Iris pigment epithelial cell (primary cell): ENCODE measurements around the gene ATP5F1D.

Experiments used
- DNase-seq: peaks from one replicate; pipeline ENCODE4 v3.0.0-alpha.2; 2011; ENCODE audit warnings: low read depth

The ATP5F1D gene

DNA sequence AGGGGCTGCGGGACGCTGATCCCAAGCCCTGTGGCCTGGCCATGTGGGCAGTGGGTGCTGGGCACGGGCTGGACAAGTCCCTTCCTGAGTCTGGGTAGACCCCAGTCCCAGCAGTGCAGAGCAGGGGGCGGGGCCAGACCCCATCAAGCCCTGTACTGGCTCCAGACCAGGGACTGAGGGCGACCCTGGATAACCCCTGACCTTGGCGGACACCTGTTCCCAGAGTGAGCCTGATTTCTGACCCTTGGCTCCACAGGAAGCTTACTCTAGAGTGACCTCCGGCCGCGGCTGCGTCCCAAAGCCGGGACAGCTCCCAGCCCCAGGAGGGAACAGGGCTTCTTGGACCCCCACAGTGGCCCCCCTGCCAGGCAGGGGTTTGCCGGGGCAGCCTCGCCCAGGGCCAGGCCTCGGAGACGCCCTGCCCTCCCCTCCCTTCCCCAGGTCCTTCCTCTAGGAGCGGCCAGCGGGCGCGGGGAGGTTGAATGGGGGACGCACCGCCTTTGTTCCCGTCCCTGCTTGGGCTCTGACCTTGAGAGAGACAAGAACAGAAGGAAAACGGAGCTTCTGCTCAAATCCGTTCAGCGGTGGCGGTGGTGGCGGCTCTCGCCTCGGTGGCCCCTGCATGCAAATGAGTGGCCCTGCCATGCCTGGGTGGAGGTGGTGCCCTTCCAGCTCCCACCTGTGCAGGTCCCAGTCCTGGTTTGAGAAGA is 41.8 kb downstream of the ATP5F1D start:
- no peak for DNase-seq

DNA sequence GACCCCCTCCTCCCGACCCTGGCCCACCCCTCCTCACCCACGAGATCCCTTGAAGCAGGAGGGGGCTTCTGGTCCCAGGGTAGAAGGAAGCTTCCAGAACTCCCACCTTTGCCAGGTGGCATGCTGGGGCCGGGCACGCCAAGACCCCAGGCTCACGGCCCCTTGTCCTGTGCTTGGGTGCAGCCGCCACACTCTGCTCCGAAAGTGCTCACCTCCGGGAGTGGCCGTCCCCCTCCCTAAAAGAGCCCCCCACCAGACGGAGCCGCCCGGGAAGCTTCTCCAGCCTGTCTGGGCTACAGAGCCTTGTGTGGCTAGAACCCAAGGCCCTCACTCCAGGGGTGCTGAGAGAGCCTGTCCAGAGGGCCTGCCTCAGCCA is 42.4 kb downstream of the ATP5F1D start:
- no peak for DNase-seq

DNA sequence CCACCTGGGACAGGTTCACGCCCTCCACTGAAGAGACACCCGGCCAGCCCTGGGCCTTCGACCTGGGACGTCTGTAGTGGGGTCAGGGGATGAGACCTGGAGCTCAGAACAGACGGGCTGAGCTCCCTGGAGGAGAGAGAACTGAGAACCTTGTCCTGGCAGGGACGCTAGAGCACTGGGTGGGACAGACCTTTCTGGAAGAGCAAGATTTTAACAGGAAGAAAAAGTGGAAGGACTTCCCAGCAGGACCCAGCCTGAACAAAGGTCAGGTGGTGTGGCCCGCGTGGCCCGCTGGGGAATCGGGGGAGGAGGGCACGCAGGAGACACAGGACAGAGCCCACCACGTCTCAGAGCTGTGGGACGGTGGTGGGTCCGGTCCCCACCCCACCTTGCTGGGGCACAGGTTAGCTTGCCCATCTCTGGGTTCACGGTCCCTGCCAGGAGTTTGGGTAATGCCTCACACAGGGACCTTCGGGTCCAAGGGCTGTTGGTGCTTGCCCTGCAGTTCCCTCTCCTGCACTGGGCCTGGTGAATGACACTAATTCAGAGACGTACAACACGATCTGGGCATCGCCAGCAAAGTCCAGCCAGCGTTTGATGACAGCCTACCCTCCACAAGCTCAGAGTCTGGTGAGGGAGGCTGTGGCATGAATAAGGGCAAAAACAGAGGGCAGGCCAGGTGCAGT is 42.9 kb downstream of the ATP5F1D start:
- DNase-seq, result no peak

DNA sequence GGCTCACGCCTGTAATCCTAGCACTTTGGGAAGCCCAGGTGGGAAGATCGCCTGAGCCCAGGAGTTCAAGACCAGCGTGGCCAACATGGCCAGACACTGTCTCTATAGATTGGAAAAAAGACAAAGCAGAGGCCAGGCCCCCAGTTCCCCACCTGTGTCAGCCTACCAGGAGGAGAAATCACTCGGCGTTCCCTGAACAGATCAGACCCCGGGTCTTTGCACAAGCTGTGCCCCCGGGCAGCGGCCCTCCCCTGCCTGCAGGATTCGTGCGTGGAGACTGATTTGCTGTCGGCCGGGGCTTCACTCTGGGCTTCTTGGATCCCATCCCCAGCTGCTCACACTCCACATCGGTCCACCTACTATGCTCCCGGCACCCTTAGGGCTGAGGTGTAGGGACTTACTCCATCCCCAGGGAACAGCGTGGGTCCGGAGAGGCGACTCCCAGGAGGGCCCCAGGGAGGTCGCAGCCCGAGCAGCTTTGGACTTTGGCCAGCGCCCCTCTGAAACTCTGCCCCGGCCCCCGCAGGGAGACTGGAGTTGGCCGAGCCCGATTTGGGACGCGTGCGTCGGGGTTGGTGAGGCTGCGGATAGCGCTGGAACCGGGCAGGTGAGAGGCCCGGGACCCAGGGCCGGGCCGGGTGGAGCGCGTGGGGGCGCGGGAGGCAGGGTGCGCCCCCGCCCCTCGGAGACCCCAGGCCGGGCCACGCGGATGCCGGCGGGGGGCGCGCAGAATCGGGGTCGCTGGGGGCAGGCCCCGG is 43.6 kb downstream of the ATP5F1D start:
- DNase-seq, result no peak

DNA sequence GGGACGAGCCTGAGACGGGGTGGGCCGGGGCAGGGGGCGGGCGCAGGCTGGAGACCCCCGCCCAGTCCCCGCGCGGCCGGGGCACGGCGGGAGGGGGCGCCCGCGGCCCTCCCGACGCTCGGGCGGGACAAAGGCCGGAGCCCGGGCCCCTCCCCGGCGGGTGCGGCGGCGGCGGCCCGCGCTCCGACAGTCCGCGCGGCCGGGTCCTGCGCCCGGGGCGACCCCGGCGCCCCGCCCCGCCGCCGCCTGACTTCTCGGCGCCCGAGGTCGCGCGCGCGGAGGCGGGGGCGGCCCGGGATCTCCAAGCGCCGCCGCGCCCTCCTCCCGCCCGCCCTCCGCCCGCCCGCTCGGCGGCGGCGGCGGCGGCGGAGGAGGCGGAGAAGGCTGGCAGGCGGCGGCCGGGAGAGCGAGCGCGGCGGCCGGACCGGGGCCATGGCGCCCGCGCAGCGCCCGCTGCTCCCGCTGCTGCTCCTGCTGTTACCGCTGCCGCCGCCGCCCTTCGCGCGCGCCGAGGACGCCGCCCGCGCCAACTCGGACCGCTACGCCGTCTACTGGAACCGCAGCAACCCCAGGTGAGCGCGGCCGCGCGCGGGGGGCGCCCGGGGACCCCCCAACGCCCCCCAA is 44.3 kb downstream of the ATP5F1D start, which contains the start of gene EFNA2:
TSS of gene EFNA2 (plus strand) at position 137 of the 624 bp plus-strand sequence. CDS start at position 433, 296 bp downstream.
- no peak for DNase-seq

DNA sequence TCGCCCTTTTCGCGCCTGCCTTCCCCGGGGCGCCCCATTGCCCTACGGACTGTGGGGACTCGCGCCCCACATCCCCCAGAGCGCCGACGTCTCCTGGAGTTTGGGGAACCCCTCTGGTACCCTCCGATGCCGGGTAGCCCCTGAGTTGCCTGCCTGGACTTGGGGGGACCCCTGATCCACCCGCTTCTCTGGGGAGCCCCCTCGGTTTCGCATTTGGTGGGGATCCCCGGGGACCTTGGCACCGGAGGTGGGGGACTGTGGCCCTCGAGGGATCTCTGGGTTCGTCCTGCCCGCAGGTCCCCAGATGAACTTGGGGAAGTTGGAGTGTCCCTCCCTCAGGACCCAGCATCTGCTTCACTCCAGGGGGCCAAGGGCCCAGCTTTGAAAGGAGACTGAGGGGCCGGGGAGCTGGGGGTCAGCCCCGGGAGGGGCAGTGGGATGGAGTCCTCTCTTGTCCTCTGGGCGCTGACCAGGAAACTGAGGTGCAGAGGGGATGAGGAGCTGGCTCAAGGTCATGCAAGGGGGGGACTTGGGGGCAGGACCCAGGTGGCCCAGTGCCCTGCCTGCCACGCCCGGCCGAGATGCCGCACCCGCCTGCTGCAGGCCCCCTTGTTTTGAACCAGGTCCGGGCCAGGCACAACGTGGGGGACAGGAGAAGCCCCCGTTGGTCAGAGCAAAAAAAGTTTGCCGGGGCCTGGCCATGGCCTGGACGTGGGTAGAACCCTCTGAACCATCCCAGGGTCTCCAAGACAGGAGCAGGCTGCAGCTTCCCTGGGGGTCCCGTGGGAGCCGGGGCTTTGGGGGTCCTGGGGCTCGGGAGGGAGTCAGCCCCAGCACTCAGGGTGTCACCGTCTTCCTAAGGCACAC is 45.2 kb downstream of the ATP5F1D start:
- no peak for DNase-seq

DNA sequence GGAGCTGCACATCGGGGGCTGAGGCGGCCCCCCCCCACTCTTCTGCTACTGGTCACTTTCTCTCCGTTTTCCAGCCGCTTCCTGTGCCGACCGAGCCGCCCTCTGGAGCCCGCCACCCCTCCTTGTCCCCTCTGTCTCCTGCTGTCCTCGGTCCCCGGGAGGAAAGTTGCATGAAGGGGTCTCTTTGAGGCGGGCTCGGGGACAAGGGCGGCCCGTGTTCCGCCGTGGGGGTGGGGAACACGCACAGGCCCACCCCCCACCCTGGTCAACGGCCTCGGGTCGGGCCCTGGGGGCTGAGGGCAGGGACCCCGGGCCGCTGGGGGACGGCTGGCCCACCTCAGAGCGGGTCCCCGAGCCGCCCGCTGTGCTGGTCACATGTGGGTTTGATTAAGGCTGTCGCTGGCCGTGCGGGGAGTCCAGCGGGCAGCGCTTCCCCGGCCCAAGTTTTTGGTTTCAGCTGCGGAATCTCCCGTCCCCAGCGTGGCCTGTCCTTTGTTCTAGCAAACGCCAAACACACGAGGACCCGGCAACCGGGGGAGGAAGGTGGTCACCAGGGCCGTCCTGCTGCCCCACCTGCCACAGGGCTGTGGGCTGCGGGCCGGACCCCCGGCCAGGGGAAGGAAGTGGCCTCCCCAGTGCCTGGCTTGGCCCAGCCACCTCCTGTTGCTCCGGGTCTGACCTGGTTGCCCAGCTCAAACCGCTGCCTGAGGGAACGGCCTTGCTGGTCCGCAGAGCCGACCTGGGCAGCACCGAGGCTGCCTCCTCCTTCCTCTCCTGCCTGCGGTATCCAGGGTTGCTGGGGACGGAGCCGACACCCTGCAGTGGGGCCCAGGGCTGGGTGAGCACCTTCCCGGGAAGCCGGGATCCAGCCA is 46.0 kb downstream of the ATP5F1D start:
- no peak for DNase-seq

DNA sequence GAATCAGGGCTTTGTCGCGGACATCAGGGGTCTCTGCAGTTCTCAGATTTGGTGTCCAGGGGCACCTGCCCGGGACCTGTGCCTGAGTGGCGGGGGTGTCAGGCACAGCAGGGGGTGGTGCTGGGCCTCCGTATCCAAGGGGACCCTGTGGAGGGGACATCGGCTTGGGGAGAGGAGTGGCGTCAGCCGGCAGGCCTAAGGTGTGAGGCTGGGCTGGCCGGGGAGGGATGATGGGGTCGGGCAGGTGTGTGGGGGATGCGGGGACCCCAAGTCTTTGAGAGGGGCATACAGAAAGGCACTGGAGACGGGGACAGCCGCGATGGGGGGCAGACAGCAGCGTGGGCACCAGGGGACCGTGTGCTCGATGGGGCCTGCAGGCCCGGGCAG is 46.7 kb downstream of the ATP5F1D start:
- no peak for DNase-seq

DNA sequence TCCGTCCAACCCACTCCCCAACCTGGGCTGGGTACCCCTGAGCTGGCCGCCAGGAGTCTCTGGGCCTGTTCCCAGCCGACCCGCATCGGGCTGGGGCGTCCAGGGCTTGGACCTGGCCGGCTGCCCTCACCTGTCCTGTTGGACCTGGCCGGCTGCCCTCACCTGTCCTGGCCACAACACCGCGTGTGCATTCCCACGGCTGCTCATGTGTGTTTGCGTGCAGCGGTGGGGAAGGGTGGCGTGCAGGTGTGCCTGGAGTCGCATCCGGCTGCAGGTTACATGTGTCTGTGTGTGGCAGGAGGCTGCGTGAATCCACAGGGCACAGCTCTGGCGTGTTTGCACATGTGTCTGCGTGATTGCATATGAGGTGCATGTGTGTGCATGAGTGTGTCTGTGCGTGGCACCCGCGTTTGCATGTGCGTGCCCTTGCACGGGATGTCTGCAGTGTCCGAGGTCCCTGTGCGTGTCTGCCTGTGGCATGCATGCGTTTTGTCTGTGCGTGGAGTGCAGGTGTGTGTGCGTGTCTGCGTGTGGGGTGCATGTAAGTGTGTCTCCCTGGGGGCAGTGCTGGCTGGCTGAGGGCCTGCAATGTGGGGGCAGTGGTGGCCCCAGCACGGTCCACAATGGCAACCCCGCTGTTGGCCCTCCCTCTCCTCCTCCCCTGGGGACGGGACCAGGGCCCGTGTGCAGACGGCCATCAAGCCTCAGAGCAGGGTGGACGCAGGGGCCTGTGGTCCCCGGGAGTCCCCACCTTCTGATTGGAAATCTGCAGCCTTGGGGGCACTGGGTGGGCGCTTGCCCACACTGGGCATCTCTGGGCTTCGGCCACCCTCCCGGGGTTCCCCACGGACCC is 47.5 kb downstream of the ATP5F1D start:
- DNase-seq, result no peak

DNA sequence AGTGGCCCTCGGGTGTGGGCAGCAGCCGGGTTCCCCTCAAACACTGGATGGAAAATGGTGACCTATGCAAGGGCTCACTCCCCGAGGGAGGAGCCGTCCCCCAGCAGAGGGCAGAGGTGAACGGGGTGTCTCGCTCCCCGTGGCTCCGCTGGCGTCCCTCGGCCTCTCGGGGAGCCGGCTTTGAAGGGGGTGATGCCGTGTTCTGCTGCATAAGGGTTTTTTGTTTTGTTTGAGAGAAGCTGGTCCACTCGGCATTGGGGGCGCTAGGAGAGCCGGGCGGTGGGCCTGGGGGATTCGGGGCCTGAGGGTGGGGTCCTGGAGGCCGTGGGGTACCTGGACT is 48.1 kb downstream of the ATP5F1D start:
- DNase-seq, result no peak

DNA sequence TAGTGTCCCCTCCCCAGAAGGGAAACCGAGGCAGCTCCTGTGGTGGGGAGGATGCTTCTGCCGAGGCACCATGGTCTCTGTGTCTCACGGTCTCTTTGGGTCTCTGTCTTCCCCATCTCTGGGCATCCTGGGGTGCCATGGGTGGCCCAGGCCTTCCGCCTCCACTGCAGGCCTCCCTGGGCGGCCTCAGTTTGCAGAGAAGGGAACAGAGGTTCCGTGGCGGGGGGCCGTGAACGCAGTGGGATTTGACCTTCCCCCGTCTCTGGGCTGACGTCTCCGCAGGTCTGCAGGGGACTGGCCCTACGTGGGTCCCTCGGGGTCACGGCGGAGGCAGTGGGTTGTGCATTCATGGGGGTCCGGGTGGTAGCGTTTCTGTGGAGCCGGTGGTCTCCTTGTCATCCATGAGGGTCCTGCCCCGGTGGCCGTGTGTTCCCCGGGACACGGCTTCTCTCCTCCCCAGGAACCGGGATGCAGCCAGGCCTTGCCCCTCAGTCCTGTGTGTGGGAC is 48.7 kb downstream of the ATP5F1D start:
- no peak for DNase-seq

DNA sequence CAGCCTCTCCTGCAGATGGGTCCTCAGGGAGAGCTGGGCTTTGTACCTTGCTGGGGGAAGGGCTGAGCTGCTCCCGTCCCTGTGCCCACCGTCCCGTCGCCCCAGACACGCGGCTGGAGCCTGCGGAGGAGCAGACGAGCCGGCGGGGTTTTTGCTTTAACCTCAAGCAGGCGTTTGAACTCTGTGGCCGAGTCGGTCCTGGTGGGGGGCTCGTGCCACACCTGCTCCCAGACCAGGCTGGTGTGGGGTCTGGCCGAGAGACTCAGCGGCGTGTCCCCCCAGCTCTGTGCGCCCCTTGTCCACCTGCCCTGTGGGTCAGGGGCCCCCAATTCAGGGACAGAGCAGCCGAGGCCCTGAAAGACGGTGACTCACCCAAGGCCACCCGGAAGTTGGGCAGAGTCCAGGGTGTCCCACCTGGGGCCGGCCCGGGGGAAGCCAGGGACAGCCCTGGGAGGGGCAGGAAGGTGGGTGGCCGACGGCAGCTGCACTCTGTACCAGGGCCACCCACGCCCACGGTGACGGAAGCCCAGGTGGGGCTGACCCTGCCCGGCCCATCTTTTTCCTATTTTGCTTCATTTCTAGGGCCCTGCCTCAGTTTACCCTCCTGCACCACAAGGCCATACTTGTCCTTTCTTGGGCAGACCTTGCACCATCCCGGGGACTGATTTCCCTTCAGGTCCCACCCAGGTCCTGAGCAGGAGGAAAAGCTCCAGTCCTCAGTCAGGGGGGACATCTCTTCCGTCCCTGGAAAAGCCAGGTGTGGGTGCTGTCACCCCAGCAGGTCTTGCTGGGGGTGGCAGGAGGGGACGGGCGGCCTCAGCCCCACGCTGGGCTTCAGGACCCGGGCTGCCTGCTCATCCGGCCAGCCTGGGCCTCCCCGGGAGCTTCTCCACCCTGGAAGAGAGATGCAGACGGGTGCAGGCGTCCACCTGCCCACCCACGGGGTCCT is 49.4 kb downstream of the ATP5F1D start:
- no peak for DNase-seq

DNA sequence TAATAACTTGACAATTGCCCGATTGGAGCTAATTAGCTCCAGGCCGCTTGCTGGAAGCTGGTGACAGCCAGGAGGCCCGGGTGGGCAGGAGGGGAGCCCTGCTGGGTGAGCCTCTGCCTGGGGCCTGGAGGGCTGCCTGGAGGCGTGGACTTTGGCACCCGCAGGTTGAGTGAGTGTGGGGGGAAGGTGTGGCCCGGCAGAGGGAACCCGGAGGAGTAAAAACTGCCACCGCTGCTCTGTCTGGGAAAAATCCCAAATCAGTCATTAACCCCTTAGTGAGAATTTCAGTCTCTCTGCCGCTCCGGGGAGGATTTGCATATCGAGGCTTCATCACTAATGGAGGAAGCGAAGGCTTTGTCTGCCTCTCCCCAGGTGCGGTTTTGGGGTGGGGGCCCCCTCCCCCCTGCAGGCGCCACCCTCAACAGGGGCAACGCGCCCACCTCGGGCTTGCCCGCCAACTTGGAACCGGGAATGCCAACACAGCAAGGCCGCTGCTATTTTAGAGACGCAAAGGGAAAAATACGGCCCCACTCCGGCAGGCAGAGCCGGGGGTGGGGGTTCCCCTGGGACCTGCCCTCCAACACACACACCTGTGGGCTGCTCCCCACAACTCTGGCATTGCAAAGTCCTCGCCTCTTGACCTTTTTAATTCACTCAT is 50.3 kb downstream of the ATP5F1D start:
- DNase-seq, result no peak

DNA sequence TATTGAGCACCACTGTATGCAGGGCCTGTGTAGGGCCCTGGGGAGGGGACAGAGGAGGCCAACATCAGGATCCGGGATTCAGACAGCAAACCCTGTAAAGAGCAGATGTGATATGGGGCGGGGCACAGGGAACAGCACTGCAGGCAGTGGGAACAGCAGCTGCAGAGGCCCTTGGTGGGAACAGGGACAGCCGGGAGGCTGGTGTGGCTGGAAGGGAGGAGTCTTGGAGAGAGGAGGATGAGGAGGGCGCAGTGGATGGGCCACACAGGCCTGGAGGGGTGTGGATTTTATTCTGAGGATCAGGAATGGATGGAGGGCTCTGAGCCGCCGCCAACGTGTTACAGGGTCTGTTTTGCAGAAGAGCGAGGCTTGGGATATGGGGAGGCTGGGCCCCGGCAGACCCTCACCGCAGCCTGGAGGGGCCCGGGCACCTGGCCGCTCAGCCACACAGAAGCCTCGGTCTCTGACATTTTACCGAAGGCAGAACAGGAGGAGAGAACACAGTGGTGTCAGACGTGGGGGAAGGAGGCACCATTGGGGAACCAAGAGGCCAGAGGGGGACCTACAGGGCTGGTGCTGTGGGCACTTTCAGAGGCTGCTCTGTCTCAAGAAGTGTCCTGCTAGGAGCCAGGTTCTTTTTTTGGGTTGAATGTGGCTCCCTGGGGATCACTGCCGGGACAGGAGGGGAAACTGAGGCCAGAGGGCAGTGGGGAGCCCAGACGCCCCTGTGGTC is 51.0 kb downstream of the ATP5F1D start:
- no peak for DNase-seq

DNA sequence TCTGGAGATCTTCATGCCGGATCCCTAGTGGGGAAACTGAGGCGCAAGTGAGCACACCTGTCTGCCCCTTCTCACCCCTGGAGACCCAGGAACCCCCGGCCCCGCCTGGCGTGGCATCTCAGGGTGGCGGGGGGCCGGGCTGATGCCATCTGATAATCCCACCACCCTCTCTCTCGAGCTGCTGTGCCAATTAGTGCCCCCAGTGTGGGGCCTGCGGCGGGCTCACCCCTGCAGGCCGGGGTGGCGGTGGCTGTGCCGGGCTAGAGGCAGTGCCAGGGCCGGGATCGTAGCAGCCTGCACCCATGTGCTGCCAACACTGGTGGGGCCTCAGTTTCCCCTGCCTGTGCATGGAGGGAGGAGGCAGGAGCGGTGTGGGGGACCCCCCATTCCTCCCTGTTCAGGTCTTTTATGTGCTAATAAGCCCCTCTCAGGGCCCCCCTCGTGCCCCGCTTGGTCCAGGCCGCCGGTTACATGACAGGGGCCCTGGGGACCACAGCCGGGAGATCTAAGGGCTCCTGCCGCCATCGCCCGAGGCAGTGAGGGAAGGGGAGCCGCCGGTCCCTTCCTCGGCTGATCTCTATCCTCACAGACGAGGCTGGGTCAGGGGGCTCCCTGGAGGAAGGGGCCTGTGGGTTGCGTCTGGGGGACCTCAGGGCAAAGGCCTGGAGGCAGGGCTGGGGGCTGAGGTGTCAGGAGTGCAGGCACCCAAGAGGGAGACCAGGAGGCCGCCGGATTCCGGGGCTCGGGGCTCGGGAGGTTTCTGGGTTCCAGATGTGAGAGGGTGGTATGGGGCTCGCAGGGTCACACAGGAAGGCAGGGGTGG is 52.4 kb downstream of the ATP5F1D start:
- no peak for DNase-seq
